Measurements from ENCODE around the gene CARD10.

Gene CARD10

GRCh38 chr22:37519268-37520195, at the start of gene CARD10:
TSS of gene CARD10 (minus strand) at chr22:37519415. CDS start at chr22:37519200, 215 bp downstream.
- peak within 1 kb of the TSS; percentile 86 to 94 (median 90) for H3K4me3 Mint-ChIP-seq
- H3K36me3 Mint-ChIP-seq (ENCODE audit: low read depth) = peaks cover 19% of the 10 kb centered on the region
- peaks cover 29% of the 10 kb centered on the region for H3K4me1 Mint-ChIP-seq
- peaks cover 32% of the 10 kb centered on the region for H3K27me3 Mint-ChIP-seq (ENCODE audit: low read depth)
- H3K27ac Mint-ChIP-seq = peak within 1 kb of the TSS; percentile 83 to 90 (median 84)
- peaks cover 3% of the 10 kb centered on the region for H3K9me3 Mint-ChIP-seq
- no peak for TF ChIP-seq CTCF (IDR thresholded peaks at IDR 0.05; ENCODE audit: unreplicated experiment in 3 of 3)

- H3K9me3 Mint-ChIP-seq = no peaks in the 10 kb centered on the region
- no peak for TF ChIP-seq CTCF (IDR thresholded peaks at IDR 0.05; ENCODE audit: unreplicated experiment in 3 of 3)
- H3K27ac Mint-ChIP-seq = no peak overlapping the region
- H3K36me3 Mint-ChIP-seq (ENCODE audit: low read depth) = peaks cover 14% of the 10 kb centered on the region
- peaks cover 18% of the 10 kb centered on the region for H3K4me1 Mint-ChIP-seq
- no peak overlapping the region for H3K4me3 Mint-ChIP-seq
- H3K27me3 Mint-ChIP-seq (ENCODE audit: low read depth) = no peaks in the 10 kb centered on the region
Observed at GRCh38 chr22:37568448-37569008, 49.3 kb upstream of the CARD10 start.

- peaks cover 18% of the 10 kb centered on the region for H3K36me3 Mint-ChIP-seq (ENCODE audit: low read depth)
- no peak overlapping the region for H3K27ac Mint-ChIP-seq
- H3K4me1 Mint-ChIP-seq = peaks cover 23% of the 10 kb centered on the region
- no peak overlapping the region for H3K4me3 Mint-ChIP-seq
- no peak for TF ChIP-seq CTCF (IDR thresholded peaks at IDR 0.05; ENCODE audit: unreplicated experiment in 3 of 3)
- H3K9me3 Mint-ChIP-seq = no peaks in the 10 kb centered on the region
- no peaks in the 10 kb centered on the region for H3K27me3 Mint-ChIP-seq (ENCODE audit: low read depth)
Observed at GRCh38 chr22:37568012-37568411, 48.8 kb upstream of the CARD10 start.

- Mint-ChIP-seq H3K4me1 (peaks cover 31% of the 10 kb centered on the region), H3K4me3 (no peak overlapping the region), H3K27ac (peak overlapping the region in 2 of 3 experiments; percentile 63 to 74), H3K36me3 (ENCODE audit: low read depth) (peaks cover 18% of the 10 kb centered on the region), H3K27me3 (ENCODE audit: low read depth) (no peaks in the 10 kb centered on the region), H3K9me3 (no peaks in the 10 kb centered on the region)
- peak; percentile 85 to 94 (median 90) for TF ChIP-seq CTCF (IDR thresholded peaks at IDR 0.05; ENCODE audit: unreplicated experiment in 3 of 3)
Observed at GRCh38 chr22:37566903-37567798, 47.9 kb upstream of the CARD10 start.

- peaks cover 38% of the 10 kb centered on the region for H3K4me1 Mint-ChIP-seq
- TF ChIP-seq CTCF (IDR thresholded peaks at IDR 0.05; ENCODE audit: unreplicated experiment in 3 of 3) = no peak
- H3K36me3 Mint-ChIP-seq (ENCODE audit: low read depth) = peaks cover 18% of the 10 kb centered on the region
- no peak overlapping the region for H3K4me3 Mint-ChIP-seq
- no peaks in the 10 kb centered on the region for H3K9me3 Mint-ChIP-seq
- no peak overlapping the region for H3K27ac Mint-ChIP-seq
- H3K27me3 Mint-ChIP-seq (ENCODE audit: low read depth) = no peaks in the 10 kb centered on the region
Observed at GRCh38 chr22:37566329-37566837, 47.2 kb upstream of the CARD10 start.
